T-helper 2 cell treated with Interferon-gamma antibody and Interleukin-4, amounts not matched to agents 5 μg/mL and 100 μg/mL, for 36 hours (primary cell): Measurements from ENCODE around the gene ANKRD6.

Experiments used
- DNase-seq: peaks from one replicate; pipeline ENCODE4 v3.0.0; 2021; ENCODE audit warnings: low spot score
- H3K27ac Mint-ChIP-seq: one replicate; pipeline ENCODE4 v1.8.0; 2021; ENCODE audit warnings: mild to moderate bottlenecking, mixed read lengths
- H3K27me3 Mint-ChIP-seq: one replicate; pipeline ENCODE4 v1.8.0; 2021; ENCODE audit warnings: low read depth, mixed read lengths
- H3K36me3 Mint-ChIP-seq: one replicate; pipeline ENCODE4 v1.8.0; 2021; ENCODE audit warnings: low read depth, mixed read lengths
- H3K4me1 Mint-ChIP-seq: one replicate; pipeline ENCODE4 v1.8.0; 2021; ENCODE audit warnings: low read depth, mixed read lengths
- H3K4me3 Mint-ChIP-seq: one replicate; pipeline ENCODE4 v1.8.0; 2022; ENCODE audit warnings: mild to moderate bottlenecking, moderate library complexity, mixed read lengths
- H3K9me3 Mint-ChIP-seq: one replicate; pipeline ENCODE4 v1.8.0; 2021; ENCODE audit warnings: mixed read lengths

Gene ANKRD6

DNA sequence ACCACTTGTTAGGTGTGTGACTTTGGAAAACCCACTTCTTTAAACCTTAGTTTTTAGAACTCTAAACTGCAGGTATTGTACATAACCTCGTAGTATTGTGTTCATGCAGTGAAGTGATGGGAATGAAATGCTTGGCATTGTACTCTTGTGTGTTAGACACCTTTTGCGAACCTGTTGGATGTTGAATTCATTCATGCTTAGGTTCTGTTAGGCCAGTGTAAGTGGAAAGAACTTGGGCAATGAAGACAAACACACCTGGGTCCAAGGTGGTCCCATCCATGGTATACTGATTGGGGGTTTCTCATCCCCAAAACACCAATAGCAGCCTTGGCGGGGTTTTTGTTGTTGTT, 1.2 kb downstream of the ANKRD6 start:
- peaks cover 49% of the 10 kb centered on the region for H3K27me3 Mint-ChIP-seq

GRCh38 chr6:89434954-89435353, 2.0 kb downstream of the ANKRD6 start:
- no peak for DNase-seq
- H3K4me1 Mint-ChIP-seq, result peaks cover 11% of the 10 kb centered on the region
- no peaks in the 10 kb centered on the region for H3K36me3 Mint-ChIP-seq
- peaks cover 46% of the 10 kb centered on the region for H3K27me3 Mint-ChIP-seq
- no peak overlapping the region for H3K4me3 Mint-ChIP-seq
- H3K9me3 Mint-ChIP-seq, result no peaks in the 10 kb centered on the region
- no peak overlapping the region for H3K27ac Mint-ChIP-seq

More for the DNA sequence above, 1.2 kb downstream of the ANKRD6 start:
- H3K27ac Mint-ChIP-seq, result no peak overlapping the region
- H3K9me3 Mint-ChIP-seq, result no peaks in the 10 kb centered on the region
- H3K36me3 Mint-ChIP-seq, result no peaks in the 10 kb centered on the region
- no peak for DNase-seq
- H3K4me1 Mint-ChIP-seq, result peaks cover 11% of the 10 kb centered on the region
- H3K4me3 Mint-ChIP-seq, result peak overlapping the region; percentile 79

DNA sequence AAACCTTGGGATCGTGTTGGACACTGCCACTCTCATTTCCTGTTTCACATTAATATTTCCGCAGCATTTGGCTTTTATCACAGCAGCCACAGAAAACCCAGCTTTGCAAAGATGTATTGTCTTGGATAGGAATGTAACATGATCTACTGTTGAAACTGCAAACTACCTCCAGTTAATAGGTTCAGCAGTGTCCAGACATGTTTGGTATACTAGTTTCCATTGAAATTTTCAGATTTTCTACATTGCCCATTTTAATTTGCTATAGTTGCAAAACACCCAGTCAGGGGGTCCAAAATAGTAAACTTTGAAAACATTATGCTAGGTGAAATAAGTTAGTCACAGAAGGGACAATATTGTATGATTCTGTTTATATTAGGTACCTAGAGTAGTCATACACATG, 3.3 kb downstream of the ANKRD6 start:
- Mint-ChIP-seq H3K4me1 (peaks cover 11% of the 10 kb centered on the region), H3K9me3 (no peaks in the 10 kb centered on the region), H3K36me3 (no peaks in the 10 kb centered on the region), H3K27ac (no peak overlapping the region), H3K27me3 (peaks cover 42% of the 10 kb centered on the region), H3K4me3 (no peak overlapping the region)
- no peak for DNase-seq

GRCh38 chr6:89438248-89438647, 5.3 kb downstream of the ANKRD6 start:
- peaks cover 37% of the 10 kb centered on the region for H3K27me3 Mint-ChIP-seq
- no peak for DNase-seq
- no peaks in the 10 kb centered on the region for H3K36me3 Mint-ChIP-seq
- H3K27ac Mint-ChIP-seq, result no peak overlapping the region
- H3K4me1 Mint-ChIP-seq, result peaks cover 6% of the 10 kb centered on the region
- H3K4me3 Mint-ChIP-seq, result no peak overlapping the region
- H3K9me3 Mint-ChIP-seq, result no peaks in the 10 kb centered on the region

- no peaks in the 10 kb centered on the region for H3K9me3 Mint-ChIP-seq
- no peak overlapping the region for H3K4me3 Mint-ChIP-seq
- peaks cover 3% of the 10 kb centered on the region for H3K4me1 Mint-ChIP-seq
- peaks cover 33% of the 10 kb centered on the region for H3K27me3 Mint-ChIP-seq
- no peak for DNase-seq
- no peaks in the 10 kb centered on the region for H3K36me3 Mint-ChIP-seq
- H3K27ac Mint-ChIP-seq, result no peak overlapping the region
Measured at GRCh38 chr6:89439014-89439413, 6.1 kb downstream of the ANKRD6 start.

DNA sequence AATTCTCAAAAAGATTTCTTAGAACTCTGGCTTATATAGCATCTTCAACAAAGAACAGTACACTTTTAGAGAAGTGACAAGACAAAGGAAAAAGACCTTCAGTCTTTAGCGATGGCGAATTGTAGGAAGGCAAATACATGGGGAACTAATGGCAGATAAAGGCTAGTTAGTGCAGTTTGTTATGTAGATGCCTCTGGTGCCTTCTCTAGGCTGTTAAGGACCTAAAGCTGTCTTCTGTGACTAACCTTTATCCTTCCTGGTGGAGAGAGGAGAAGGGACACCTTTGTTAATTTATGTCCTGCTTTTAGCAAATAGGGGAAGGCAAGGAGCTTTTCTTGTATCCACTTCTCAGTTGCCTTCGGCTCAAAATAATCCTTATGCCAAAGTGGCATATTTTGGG, 7.2 kb downstream of the ANKRD6 start:
- no peaks in the 10 kb centered on the region for H3K9me3 Mint-ChIP-seq
- no peaks in the 10 kb centered on the region for H3K36me3 Mint-ChIP-seq
- no peak overlapping the region for H3K4me3 Mint-ChIP-seq
- DNase-seq, result no peak
- H3K27ac Mint-ChIP-seq, result no peak overlapping the region
- peaks cover 23% of the 10 kb centered on the region for H3K27me3 Mint-ChIP-seq
- H3K4me1 Mint-ChIP-seq, result no peaks in the 10 kb centered on the region

DNA sequence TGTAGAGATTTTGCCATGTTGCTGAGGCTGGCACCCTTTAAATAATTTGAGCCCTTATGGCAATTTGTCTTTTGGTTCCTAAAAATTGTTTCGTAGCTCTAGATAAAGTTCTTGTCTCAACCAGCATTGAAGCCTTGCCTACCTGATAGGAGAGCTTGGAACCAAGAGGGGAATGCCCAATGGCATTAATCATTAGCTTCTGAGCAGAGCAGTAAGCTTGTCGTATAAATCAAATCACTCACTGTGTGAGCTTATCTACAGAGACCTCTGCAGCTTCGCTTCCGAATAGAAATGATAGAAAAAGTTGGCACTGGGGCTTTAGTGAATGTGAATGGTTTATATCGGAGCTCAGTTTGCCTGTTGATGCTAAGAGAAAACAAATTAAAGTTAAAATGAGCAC, 10.7 kb downstream of the ANKRD6 start:
- H3K4me3 Mint-ChIP-seq, result no peak overlapping the region
- no peak for DNase-seq
- H3K9me3 Mint-ChIP-seq, result no peaks in the 10 kb centered on the region
- no peaks in the 10 kb centered on the region for H3K36me3 Mint-ChIP-seq
- no peaks in the 10 kb centered on the region for H3K4me1 Mint-ChIP-seq
- peaks cover 7% of the 10 kb centered on the region for H3K27me3 Mint-ChIP-seq
- no peak overlapping the region for H3K27ac Mint-ChIP-seq

- Mint-ChIP-seq H3K4me3 (no peak overlapping the region), H3K9me3 (no peaks in the 10 kb centered on the region), H3K27me3 (peaks cover 3% of the 10 kb centered on the region), H3K27ac (no peak overlapping the region), H3K36me3 (no peaks in the 10 kb centered on the region), H3K4me1 (no peaks in the 10 kb centered on the region)
- DNase-seq, result no peak
Measured at GRCh38 chr6:89449193-89449592, 16.2 kb downstream of the ANKRD6 start.

GRCh38 chr6:89452281-89452680, 19.3 kb downstream of the ANKRD6 start:
- DNase-seq, result no peak
- Mint-ChIP-seq H3K4me1 (no peaks in the 10 kb centered on the region), H3K4me3 (no peak overlapping the region), H3K36me3 (no peaks in the 10 kb centered on the region), H3K27me3 (peaks cover 3% of the 10 kb centered on the region), H3K27ac (no peak overlapping the region), H3K9me3 (no peaks in the 10 kb centered on the region)

DNA sequence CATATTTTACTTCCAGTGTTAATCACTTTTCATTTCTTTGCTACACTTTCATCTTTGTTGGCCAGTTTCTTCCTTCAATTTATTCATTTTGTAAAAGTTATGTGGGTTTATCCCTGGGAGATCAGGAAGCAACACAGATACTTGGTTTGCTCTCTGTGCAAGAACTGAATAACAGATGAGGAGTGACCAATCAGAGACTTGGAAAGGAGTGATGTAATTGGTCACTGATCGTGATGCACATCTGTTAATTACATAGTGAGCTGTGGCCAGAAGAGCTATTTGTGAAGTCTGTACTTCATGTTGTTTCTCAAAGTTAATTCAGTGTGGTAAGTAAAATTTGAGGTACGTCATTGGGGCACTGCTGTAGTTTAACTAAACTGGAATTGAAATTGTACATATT, 21.3 kb downstream of the ANKRD6 start:
- Mint-ChIP-seq H3K27me3 (peaks cover 3% of the 10 kb centered on the region), H3K4me1 (no peaks in the 10 kb centered on the region), H3K4me3 (no peak overlapping the region), H3K27ac (no peak overlapping the region), H3K36me3 (no peaks in the 10 kb centered on the region), H3K9me3 (no peaks in the 10 kb centered on the region)
- no peak for DNase-seq

DNA sequence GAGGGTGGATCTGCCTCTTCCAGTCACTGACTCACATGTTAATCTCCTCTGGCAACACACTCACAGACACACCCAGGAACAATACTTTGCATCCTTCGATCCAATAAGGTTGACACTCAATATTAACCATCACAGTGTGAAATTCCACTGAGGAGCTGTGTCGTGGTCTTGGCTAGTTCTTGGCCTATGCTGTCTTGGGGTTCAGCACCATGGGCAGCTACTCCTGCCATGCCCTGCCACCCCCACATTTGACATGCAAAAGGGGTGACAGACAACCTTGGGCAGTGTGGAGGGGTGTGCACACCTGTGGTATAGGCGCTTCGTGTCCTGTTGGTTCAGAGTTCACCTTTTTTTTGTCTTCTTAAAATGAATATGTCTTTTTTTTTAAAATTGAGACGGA, 25.8 kb downstream of the ANKRD6 start:
- Mint-ChIP-seq H3K36me3 (no peaks in the 10 kb centered on the region), H3K27ac (no peak overlapping the region), H3K4me1 (no peaks in the 10 kb centered on the region)

GRCh38 chr6:89459501-89459900, 26.5 kb downstream of the ANKRD6 start:
- no peak overlapping the region for H3K4me3 Mint-ChIP-seq
- no peak for DNase-seq
- no peaks in the 10 kb centered on the region for H3K9me3 Mint-ChIP-seq
- H3K27ac Mint-ChIP-seq, result no peak overlapping the region
- no peaks in the 10 kb centered on the region for H3K27me3 Mint-ChIP-seq
- H3K4me1 Mint-ChIP-seq, result no peaks in the 10 kb centered on the region
- no peaks in the 10 kb centered on the region for H3K36me3 Mint-ChIP-seq

More for the DNA sequence above, 25.8 kb downstream of the ANKRD6 start:
- DNase-seq, result no peak
- no peaks in the 10 kb centered on the region for H3K27me3 Mint-ChIP-seq
- H3K9me3 Mint-ChIP-seq, result no peaks in the 10 kb centered on the region
- no peak overlapping the region for H3K4me3 Mint-ChIP-seq

DNA sequence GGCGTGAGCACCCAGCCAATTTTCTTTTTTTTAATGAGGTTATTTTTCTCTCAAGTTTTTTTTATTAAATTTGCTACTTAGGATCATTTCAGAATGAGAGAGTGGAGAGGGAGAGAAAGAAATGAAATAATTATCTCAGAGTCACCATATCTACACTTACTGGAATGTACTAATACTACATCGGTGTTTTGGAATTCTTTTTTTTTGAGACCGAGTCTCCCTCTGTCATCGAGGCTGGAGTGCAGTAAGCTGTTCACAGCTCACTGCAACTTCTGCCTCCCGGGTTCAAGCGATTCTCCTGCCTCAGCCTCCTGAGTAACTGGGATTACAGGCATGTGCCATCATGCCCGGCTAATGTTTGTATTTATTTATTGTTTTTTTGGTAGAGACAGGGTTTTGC, 27.8 kb downstream of the ANKRD6 start:
- H3K36me3 Mint-ChIP-seq, result no peaks in the 10 kb centered on the region

GRCh38 chr6:89462503-89462902, 29.6 kb downstream of the ANKRD6 start:
- no peak overlapping the region for H3K4me3 Mint-ChIP-seq
- H3K36me3 Mint-ChIP-seq, result no peaks in the 10 kb centered on the region
- H3K27me3 Mint-ChIP-seq, result peaks cover 3% of the 10 kb centered on the region
- no peaks in the 10 kb centered on the region for H3K9me3 Mint-ChIP-seq
- no peak overlapping the region for H3K27ac Mint-ChIP-seq
- H3K4me1 Mint-ChIP-seq, result no peaks in the 10 kb centered on the region
- no peak for DNase-seq

More for the DNA sequence above, 27.8 kb downstream of the ANKRD6 start:
- no peaks in the 10 kb centered on the region for H3K4me1 Mint-ChIP-seq
- no peak overlapping the region for H3K27ac Mint-ChIP-seq
- no peaks in the 10 kb centered on the region for H3K27me3 Mint-ChIP-seq
- H3K4me3 Mint-ChIP-seq, result no peak overlapping the region
- no peaks in the 10 kb centered on the region for H3K9me3 Mint-ChIP-seq
- DNase-seq, result no peak

DNA sequence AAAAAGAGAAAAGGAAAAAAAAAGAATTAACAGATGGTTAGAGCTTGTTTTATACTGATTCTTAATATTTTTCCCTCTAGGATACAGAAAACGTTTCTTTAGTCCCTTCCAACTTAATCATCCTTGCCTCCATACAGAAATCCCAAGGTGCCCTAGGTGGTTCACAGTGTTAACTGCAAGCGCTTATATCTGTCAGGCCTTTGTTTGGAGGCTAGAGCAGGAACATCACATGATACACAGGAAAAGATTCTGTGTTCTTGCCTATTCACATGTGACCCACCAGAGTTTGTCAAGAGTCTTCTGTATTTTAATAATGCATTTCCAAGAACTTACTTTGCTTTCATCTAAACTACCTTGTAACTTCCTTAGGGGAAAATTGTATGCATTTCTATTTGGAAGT, 31.3 kb downstream of the ANKRD6 start:
- no peaks in the 10 kb centered on the region for H3K36me3 Mint-ChIP-seq
- H3K27ac Mint-ChIP-seq, result no peak overlapping the region
- H3K4me3 Mint-ChIP-seq, result no peak overlapping the region
- H3K9me3 Mint-ChIP-seq, result no peaks in the 10 kb centered on the region
- H3K4me1 Mint-ChIP-seq, result no peaks in the 10 kb centered on the region
- H3K27me3 Mint-ChIP-seq, result peaks cover 14% of the 10 kb centered on the region
- no peak for DNase-seq
